Muscle layer of duodenum (tissue), 2 donors: ENCODE results near the gene PRXL2B.

Experiments used
- H3K27ac ChIP-seq: one replicate; pipeline ENCODE4 v1.7.0; 2013; ENCODE audit warnings: mild to moderate bottlenecking, low read length
- H3K27me3 ChIP-seq: one replicate; pipeline ENCODE4 v1.7.0; 2013; ENCODE audit warnings: low read depth, mild to moderate bottlenecking, control low read depth, low read length
- H3K36me3 ChIP-seq, 2 donors: one replicate each; pipeline ENCODE4 v1.7.0; 2013; ENCODE audit warnings: low read length in 2 of 2, control low read depth in 1 of 2, mild to moderate bottlenecking in 1 of 2; ENCODE audit not compliant: insufficient read depth in 2 of 2, control insufficient read depth in 1 of 2
- H3K4me1 ChIP-seq, 2 donors: one replicate each; pipeline ENCODE4 v1.7.0; 2013; ENCODE audit warnings: low read length in 2 of 2, mild to moderate bottlenecking in 2 of 2, control low read depth in 1 of 2, moderate library complexity in 1 of 2; ENCODE audit not compliant: insufficient read depth in 2 of 2, control insufficient read depth in 1 of 2
- H3K4me3 ChIP-seq, 2 donors: one replicate each; pipeline ENCODE4 v1.7.0; 2013; ENCODE audit warnings: low read length in 2 of 2, low read depth in 1 of 2, mild to moderate bottlenecking in 1 of 2
- H3K9me3 ChIP-seq, 2 donors: one replicate each; pipeline ENCODE4 v1.7.0; 2013; ENCODE audit warnings: low read length in 2 of 2, control low read depth in 1 of 2, mild to moderate bottlenecking in 1 of 2; ENCODE audit not compliant: control insufficient read depth in 1 of 2
- donor health status: healthy.

The PRXL2B gene

DNA sequence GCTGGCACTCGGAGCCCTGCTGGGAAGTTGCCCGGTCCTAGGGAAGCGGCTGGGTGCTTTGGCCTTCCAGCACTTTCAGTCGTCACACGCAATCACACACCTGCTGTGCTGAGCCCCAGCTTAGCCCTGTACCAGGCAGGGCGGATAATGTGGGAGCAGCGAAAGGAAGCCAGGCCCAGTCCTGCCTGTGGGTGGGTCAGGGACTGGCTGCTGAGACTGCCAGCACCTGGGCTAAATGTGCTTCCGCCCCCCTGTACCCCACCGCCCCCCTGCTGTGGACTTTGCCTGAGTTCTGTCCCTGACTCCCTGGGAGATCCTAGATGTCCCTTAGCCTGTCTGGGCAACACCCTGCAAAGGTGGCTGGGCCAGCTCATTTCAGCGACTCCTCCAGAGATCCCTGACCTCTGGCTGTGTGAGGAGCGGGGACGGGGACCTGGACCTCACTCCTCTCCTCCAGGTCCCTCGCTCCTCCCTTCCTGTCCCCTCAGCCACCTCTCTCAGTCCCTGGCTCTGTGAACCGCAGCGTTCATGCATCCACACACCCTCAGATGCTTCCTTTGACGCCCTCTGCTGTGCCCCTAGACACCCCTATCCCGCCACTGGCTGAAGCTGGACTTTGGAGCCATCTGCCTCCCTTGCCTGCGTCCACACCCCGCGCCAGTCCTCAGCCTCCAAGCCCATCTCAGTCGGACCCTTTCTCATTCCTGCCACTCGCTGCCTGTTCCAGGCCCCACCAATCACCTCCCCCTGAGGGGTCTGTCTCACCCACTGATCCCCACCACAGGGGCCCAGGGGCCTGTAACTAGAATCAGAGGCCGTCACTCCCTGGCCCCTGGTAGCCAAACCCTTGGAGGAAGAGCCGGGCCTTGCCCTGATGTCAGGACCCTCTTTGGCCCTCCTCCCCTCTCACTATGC is 44.8 kb downstream of the PRXL2B start:
- peaks cover 21% of the 10 kb centered on the region for H3K27me3 ChIP-seq
- peaks cover 0 to 2% of the 10 kb centered on the region in 2 donors for H3K9me3 ChIP-seq
- no peak overlapping the region for H3K4me3 ChIP-seq
- H3K27ac ChIP-seq = no peak overlapping the region
- peaks cover 0 to 15% of the 10 kb centered on the region in 2 donors for H3K4me1 ChIP-seq
- H3K36me3 ChIP-seq = no peaks in the 10 kb centered on the region

DNA sequence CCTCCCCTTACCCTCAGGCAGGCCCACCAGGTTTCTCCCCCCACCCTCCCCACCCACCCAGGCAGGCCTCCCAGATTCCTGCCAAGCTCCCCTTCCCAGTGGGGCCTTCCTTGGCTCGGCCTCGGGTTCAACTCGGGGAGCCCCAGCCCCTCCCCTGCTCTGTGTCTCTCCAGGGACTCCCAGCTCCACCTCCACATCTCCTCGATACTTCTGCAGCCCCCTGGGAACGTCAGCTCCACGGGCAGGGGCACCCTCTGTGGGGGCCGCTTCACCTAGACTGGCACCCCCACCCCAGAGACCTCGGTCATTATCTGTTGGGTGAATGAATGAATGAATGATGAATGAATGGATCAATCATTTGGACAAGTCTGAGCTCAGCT is 45.5 kb downstream of the PRXL2B start:
- H3K9me3 ChIP-seq = peaks cover 2 to 6% of the 10 kb centered on the region in 2 donors
- H3K4me1 ChIP-seq = peaks cover 0 to 19% of the 10 kb centered on the region in 2 donors
- H3K4me3 ChIP-seq = no peak overlapping the region
- peaks cover 21% of the 10 kb centered on the region for H3K27me3 ChIP-seq
- no peaks in the 10 kb centered on the region for H3K36me3 ChIP-seq
- no peak overlapping the region for H3K27ac ChIP-seq

DNA sequence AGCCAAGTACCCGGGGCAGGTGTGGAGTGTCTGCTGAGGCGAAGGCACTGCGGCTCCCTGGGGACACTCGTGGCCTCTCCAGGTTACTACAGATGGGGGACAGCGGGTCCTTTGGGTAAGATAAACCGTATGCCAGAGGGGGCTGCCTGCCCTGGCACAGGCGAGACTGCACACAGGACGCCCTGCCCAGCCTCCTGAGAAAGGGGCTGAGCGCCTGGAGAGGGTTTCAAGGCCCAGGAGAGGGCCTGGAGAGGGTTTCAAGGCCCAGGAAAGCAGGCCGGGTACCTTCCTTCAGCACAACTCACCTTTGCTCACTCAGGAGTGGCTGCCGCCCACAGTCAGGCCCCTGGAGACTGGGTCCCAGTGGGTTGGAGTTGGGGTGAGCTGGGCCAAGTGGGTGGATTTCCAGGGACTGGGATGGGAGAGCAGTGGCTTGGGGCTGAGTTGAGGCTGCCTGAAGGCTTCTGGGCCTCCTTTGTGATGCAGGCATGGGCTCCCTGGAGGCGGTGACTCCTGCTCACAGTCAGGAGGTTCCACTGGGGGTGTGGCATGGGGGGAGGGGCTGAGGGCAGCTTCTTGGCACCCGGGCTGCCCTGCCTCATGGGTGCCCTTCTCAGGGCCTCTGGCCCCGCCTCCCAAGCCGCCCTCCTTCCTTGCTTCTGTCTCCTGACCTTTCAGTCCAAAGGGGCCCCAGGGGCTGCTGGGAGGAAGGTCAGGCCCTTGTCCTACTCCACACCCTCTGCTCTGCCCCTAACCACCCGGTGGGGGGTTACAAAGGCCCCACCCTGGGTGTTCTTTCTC is 46.2 kb downstream of the PRXL2B start, which contains the start of gene MMEL1:
MMEL1 (minus strand) TSS at position 456 of the 801 bp plus-strand sequence. CDS start 3,532 bp downstream, outside the sequence.
- Histone ChIP-seq H3K4me3 (no peak within 1 kb of the TSS), H3K27ac (no peak within 1 kb of the TSS), H3K36me3 (no peaks in the 10 kb centered on the region)

DNA sequence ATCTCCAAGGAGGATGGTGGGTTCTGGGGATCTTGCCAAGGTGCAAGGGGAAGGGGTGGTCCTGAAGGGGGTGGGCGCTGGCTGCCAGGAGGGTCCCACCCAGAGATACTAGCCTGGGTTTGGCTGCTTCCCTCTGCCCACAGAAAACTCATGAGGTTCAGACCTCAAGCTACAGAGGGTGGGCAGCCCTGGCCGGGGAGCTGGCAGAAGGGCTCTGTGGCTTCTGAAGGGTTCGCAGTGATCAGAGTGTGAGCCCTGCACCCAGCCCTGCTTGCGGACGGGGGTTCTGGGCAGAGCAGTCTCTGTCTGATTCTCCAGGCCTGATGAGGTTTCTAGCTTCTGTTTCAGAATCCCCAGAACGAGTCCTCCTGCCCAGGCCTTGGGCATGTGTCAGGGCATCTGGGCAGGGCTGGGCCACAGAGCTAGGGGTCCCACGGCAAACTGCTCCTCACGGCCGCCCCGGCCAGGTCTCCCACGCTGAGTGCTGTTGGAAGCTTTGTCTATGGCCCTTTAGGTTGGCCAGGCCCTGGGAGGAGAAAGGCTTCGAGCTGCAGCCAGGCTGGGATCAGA is 46.9 kb downstream of the PRXL2B start:
- peaks cover 2 to 6% of the 10 kb centered on the region in 2 donors for H3K9me3 ChIP-seq
- peaks cover 9% of the 10 kb centered on the region for H3K27me3 ChIP-seq
- peaks cover 0 to 14% of the 10 kb centered on the region in 2 donors for H3K4me1 ChIP-seq
- no peaks in the 10 kb centered on the region for H3K36me3 ChIP-seq
- H3K27ac ChIP-seq = no peak overlapping the region
- no peak overlapping the region for H3K4me3 ChIP-seq

More for the DNA sequence above, 46.2 kb downstream of the PRXL2B start, which contains the start of gene MMEL1:
- Histone ChIP-seq H3K27me3 (peaks cover 15% of the 10 kb centered on the region), H3K9me3 (peaks cover 2 to 6% of the 10 kb centered on the region in 2 donors), H3K4me1 (peaks cover 0 to 19% of the 10 kb centered on the region in 2 donors)

DNA sequence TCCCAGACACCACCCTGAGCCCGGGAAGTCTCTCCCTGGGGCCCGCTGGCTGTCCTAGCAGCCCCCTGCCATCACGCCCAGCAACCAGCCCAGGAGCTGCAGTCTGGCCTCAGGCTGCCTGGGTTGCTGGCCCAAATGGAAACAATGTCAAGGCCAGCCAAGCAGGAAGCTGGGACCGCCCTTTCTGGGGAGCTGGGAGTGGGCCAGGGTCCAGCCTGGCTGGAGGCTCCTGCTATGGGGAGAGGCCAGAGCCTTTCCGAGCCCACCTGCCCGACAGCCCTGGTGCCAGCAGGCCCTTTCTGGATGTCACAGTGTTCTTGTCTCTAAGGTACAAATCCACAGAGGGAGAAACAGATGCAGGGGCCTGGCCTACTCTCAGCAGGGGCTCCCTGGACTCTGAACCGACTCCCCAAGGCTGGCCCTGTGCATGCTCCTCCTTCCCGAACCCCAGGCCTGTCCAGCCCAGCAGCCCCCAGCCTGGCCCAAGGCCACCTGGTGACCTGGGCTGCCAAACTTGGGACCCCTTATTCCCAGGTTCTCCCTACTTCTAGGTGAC is 47.4 kb downstream of the PRXL2B start:
- Histone ChIP-seq H3K27me3 (peaks cover 9% of the 10 kb centered on the region), H3K4me3 (no peak overlapping the region), H3K9me3 (peaks cover 2 to 6% of the 10 kb centered on the region in 2 donors), H3K4me1 (peaks cover 0 to 14% of the 10 kb centered on the region in 2 donors), H3K27ac (no peak overlapping the region), H3K36me3 (no peaks in the 10 kb centered on the region)

DNA sequence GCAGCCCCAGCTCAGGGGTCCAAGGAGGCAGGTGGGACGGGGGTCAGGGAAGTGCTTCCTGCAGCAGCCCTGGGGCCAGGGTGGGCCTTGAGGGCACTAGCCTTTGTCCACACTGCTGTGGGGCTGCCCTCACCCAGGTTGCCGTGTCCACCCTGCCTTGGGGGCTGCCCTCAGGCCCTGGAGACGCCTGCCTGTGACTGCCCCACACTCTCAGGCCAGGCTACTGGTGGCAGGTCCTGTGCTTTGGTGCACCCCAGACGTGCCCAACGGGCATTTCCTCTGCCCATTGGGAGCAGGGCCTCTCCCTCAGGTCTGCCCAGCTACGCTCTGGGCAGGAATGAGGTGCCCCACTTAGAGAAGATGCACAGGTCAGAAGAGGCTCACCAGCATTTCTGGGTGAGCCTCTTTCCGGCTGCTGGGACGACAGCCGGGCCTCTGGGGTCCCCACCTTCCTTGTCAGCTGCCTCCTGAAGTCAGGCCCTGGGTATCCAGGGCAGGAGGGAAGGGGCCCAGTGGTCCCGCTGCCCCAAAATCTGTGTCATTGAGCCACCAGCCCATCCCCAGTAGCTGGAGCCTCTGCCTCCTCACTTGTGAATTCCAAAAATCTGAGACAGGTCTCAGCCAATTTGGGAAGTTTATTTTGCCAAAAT is 48.9 kb downstream of the PRXL2B start:
- Histone ChIP-seq H3K4me1 (peaks cover 0 to 14% of the 10 kb centered on the region in 2 donors), H3K27ac (no peak overlapping the region), H3K9me3 (peaks cover 2 to 6% of the 10 kb centered on the region in 2 donors), H3K36me3 (no peaks in the 10 kb centered on the region), H3K27me3 (no peaks in the 10 kb centered on the region), H3K4me3 (no peak overlapping the region)

DNA sequence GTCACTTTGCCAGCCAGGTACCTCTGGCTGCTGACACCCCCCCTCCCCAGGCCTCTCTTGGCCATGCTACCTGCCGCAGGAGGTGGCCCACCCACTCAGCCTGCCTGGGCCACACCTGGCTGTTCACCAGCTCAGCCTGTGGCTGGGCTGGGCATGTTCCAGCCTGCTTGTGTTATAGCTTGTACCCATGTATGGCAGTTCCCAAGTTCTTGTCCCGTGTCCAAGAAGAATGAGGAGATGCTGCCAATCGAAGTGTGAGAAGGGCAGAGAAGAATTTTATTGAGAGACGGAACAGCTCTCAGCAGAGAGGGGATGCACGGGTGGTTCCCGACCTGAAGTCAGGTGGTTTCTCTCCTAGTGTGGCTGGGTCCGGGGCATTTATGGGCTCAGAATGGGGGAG is 50.2 kb downstream of the PRXL2B start:
- Histone ChIP-seq H3K27ac (no peak overlapping the region), H3K9me3 (peaks cover 0 to 6% of the 10 kb centered on the region in 2 donors), H3K4me3 (no peak overlapping the region), H3K4me1 (peaks cover 0 to 20% of the 10 kb centered on the region in 2 donors), H3K27me3 (no peaks in the 10 kb centered on the region), H3K36me3 (no peaks in the 10 kb centered on the region)

DNA sequence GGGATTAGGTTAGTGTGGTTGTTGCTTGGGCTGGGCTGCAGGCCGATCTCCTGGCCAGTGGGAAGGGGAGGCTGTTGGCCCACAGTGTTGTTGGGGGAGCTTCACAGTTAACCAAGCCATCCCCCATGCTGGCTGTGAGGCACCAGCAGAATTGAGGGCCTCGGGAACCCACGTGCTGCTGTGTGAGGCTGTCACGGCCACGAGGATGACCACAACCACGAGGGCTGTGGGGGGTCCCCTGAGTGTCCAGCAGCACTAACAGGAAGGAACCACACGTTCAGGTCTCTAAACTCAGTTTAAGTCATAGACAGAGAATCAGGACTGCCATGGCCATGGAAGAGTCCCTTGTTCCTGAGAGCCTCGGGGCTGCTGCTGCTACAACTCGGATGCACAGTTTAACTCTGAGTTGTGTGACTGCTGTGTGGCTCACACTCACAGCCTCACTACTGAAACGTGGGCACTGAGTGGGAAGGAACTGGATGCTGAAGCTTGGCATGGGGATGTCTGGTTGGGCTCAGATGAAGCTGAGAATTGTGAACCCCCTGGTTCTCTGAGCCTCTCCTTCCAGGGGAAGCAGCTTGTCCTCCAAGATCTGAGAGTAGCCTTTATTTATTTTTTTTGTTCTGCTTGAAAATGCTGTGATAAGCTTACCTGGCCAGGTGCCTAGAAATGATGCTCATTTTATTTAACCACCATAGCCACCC is 51.0 kb downstream of the PRXL2B start:
- H3K36me3 ChIP-seq = no peaks in the 10 kb centered on the region
- no peak overlapping the region for H3K4me3 ChIP-seq
- H3K27me3 ChIP-seq = no peaks in the 10 kb centered on the region
- peaks cover 0 to 6% of the 10 kb centered on the region in 2 donors for H3K9me3 ChIP-seq
- no peak overlapping the region for H3K27ac ChIP-seq
- H3K4me1 ChIP-seq = peaks cover 0 to 28% of the 10 kb centered on the region in 2 donors

DNA sequence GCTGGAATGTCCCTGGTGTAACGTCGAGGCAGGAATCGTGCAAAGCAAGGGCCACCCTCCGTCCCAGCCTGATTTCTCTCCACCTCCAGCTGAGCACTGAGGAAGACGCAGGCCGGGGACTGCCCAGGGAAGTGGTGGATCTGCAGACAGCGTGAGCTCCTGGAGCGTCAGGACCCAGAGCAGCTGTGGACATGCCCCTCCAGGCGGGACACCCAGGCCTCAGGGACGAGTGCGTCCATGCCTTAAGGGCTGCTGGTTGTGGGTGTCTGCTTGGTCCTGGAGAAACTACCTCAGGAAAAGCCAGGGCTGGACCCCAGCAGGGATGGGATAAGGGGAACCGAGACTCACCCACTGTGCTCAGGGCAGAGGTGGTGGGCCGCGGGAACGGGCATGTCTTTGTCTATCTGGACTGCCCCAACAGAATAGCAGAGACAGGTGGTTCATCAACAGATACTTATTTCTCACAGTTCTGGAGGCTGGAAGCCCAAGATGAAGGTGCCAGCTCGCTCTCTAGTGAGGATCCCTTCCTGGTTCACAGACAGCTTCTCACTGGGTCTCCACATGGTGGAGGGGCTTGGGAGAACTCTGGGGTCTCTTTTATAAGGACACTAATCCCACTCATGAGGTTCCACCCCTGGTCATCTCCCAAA is 52.0 kb downstream of the PRXL2B start:
- Histone ChIP-seq H3K36me3 (no peaks in the 10 kb centered on the region), H3K4me3 (no peak overlapping the region), H3K27ac (no peak overlapping the region), H3K27me3 (no peaks in the 10 kb centered on the region), H3K4me1 (peaks cover 0 to 28% of the 10 kb centered on the region in 2 donors), H3K9me3 (peaks cover 0 to 6% of the 10 kb centered on the region in 2 donors)

DNA sequence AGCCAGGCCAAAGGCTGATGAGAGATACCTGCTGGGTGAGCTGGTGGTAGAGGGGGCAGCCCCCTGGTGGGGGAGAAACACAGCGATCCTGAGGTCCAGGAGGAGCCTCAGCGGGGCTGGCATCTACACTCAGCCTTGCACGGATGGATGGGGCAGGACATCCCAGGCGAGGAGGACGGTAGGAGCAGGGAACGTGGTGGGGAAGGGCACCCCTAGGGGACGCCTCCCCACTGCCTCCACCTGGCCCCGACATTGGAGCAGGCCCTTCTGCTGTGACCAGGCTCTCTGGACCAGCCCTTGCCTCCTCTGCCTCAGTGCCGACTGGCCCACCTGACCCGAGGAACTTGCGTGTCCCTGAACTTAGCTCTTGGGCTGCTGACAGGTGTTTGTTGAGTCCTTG is 52.6 kb downstream of the PRXL2B start:
- Histone ChIP-seq H3K27me3 (no peaks in the 10 kb centered on the region), H3K4me1 (peaks cover 0 to 24% of the 10 kb centered on the region in 2 donors), H3K36me3 (no peaks in the 10 kb centered on the region), H3K9me3 (peaks cover 0 to 6% of the 10 kb centered on the region in 2 donors), H3K4me3 (no peak overlapping the region), H3K27ac (no peak overlapping the region)
